GM12878 (cell line): ENCODE measurements around the gene TTC33.

ENCODE experiments used
- GABPA ChIP-seq: IDR thresholded peaks from 2 replicates; pipeline ENCODE4 v1.6.1; 2014; ENCODE audit warnings: antibody characterized with exemption, low read depth, mild to moderate bottlenecking, inconsistent platforms
- TF ChIP-seq, protein P1 (sequence below): IDR thresholded peaks from 2 replicates; pipeline ENCODE4 v1.6.1; 2011; ENCODE audit warnings: low read depth, mild to moderate bottlenecking, low read length, moderate library complexity, borderline replicate concordance; ENCODE audit errors: extremely low read depth

DNA sequence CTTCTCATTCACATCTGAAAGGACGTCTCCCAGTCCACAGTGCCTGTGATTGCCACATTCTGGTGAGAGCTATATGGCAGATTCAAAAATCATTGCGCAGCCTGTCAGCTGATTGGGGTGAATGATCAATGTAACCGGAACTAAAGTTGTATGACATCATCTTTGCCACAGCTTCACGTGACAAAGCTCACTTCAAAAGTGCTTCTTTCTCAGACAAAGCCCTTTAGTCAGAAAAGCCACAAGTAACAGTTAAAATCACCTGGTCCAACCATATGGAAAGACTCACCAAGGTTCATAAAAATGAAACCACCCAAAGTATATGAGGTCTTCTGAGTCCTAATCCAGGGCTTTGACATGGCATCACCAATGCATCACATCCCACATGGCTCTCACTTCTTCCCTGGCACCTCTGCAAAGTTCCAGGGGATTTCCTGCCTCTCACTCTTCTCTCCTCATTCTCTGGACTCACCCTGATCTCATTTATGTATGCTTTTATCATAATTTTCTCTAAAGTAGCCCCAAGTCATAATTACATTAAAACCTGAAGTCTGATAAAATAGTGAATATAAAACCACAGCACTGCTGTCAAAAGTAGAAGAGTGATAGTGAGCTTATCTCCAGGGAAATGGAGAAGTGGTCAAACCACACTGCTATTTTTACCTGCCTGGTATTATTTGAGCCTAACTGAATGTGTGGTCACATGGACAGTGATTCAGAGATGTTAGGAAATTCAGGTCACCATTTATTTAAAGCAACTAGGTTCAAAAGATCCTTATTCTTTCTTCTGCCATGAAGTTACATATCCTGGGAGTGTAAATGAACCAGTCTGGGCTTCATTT, 269.1 kb downstream of the TTC33 start:
- TF ChIP-seq, protein P1, sequence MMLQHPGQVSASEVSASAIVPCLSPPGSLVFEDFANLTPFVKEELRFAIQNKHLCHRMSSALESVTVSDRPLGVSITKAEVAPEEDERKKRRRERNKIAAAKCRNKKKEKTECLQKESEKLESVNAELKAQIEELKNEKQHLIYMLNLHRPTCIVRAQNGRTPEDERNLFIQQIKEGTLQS: peak; percentile 62; the same call in 1 of the 2 replicates
- peak; percentile 42 for TF ChIP-seq GABPA
